ENCODE measurements around the gene RNF180. TPM values are rescaled to one million over a fixed set of nuclear protein-coding genes. Genes with fewer than 3 reads are reported as not detected.

RNF180 gene
- total and polyA plus RNA-seq, 2 of the 8 experiments (the other 6 are each of a cell fraction or from before 2014, with no cell fraction given): 0.39 to 2.3 TPM

DNA sequence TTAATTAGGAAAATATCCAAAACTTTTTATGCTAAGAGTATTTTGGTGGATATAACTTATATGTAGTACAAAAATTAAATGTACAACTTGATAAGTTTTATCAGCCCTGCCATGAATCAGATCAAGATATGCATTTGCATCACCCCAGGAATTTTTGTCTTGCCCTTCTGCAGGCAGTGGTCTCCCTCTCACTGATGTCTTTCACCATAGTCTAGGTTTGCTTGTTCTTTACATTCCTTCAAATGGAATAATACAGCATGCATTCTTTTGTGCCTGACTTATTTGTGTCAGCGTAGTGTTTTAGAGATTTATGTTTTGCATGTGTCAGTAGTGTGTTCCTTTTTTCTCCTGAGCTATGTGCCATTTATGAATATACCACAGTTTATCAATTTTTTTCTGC is 36.4 kb downstream of the RNF180 start:
- no peaks in the 10 kb centered on the region for H3K4me1 ChIP-seq (replicated peaks in 1 of 4; ENCODE audit: control insufficient read depth in 3 of 4, insufficient read depth in 4 of 4, low read length in 3 of 4)
- no peak overlapping the region for H2AFZ ChIP-seq (ENCODE audit: low read length)
- no peak overlapping the region for H4K8ac ChIP-seq (ENCODE audit: extremely low read depth, insufficient read depth, low read length)
- no peak overlapping the region for H3K9ac ChIP-seq (replicated peaks in 1 of 4; ENCODE audit: extremely low read depth in 1 of 4, low read depth in 3 of 4, low read length in 3 of 4)
- no peak overlapping the region for H2BK12ac ChIP-seq (ENCODE audit: low read depth, low read length)
- no peak overlapping the region for H2BK120ac ChIP-seq (replicated peaks; ENCODE audit: low read depth, low read length)
- H3K56ac ChIP-seq (replicated peaks; ENCODE audit: insufficient read length, low read depth, low read length): no peak overlapping the region
- H3K23me2 ChIP-seq (ENCODE audit: low read depth, low read length): no peaks in the 10 kb centered on the region
- no peak overlapping the region for H3K4me2 ChIP-seq (ENCODE audit: insufficient read depth in 1 of 2, low read depth in 2 of 2, low read length in 2 of 2)
- H3K14ac ChIP-seq (ENCODE audit: insufficient read length): no peak overlapping the region
- H3K79me1 ChIP-seq (ENCODE audit: low read depth, low read length): no peaks in the 10 kb centered on the region
- no peaks in the 10 kb centered on the region for H3K79me2 ChIP-seq (ENCODE audit: control insufficient read depth in 1 of 2, insufficient read depth in 2 of 2, low read length in 2 of 2)
- H2BK20ac ChIP-seq (ENCODE audit: low read length): no peak overlapping the region
- 95% methylated on average over 1 of the region's 1 CpG; no CpG with 5 or more reads in 1 of the 2 experiments for WGBS, 2 experiments (ENCODE audit: extremely low coverage in 1 of 2, insufficient coverage in 1 of 2, insufficient read length in 1 of 2, insufficient replicate concordance in 2 of 2, low coverage in 1 of 2, low lambda C conversion rate in 2 of 2, missing lambda C conversion rate in 1 of 2)
- H3K36me3 ChIP-seq (ENCODE audit: control insufficient read depth in 2 of 4, insufficient read depth in 4 of 4, low read length in 3 of 4): no peaks in the 10 kb centered on the region
- no peak overlapping the region for H4K91ac ChIP-seq (replicated peaks; ENCODE audit: insufficient read length, low read length)
- no peak overlapping the region for H3K23ac ChIP-seq (ENCODE audit: insufficient read length)
- ChIA-PET CTCF (ENCODE audit: partially characterized antibody) (no interaction called here), POLR2A (ENCODE audit: partially characterized antibody) (no interaction called here)
- H3K4me3 ChIP-seq (ENCODE audit: extremely low read depth in 1 of 4, insufficient read depth in 2 of 4, low read depth in 3 of 4, low read length in 4 of 4): no peak overlapping the region
- H3K4ac ChIP-seq (replicated peaks; ENCODE audit: insufficient read length, low read depth, low read length): no peak overlapping the region
- DNase-seq (ENCODE audit: low read depth in 1 of 2, low spot score in 2 of 2) (no peak), FAIRE-seq (no peak)
- H4K20me1 ChIP-seq (replicated peaks in 1 of 2; ENCODE audit: control insufficient read depth in 1 of 2, insufficient read depth in 2 of 2, low read length in 2 of 2): no peaks in the 10 kb centered on the region
- H2AK5ac ChIP-seq (ENCODE audit: low read depth, low read length): no peak overlapping the region
- H3K9me3 ChIP-seq (ENCODE audit: insufficient read depth in 2 of 2, low read depth in 1 of 2, low read length in 1 of 2): no peaks in the 10 kb centered on the region
- no peak overlapping the region for H2BK5ac ChIP-seq (ENCODE audit: low read depth, low read length)
- no peak overlapping the region for H3K27ac ChIP-seq (ENCODE audit: low read depth, low read length)
- no peak overlapping the region for H4K5ac ChIP-seq (ENCODE audit: insufficient read length, low read depth, low read length)
- TF ChIP-seq PHF8 (conservative IDR thresholded peaks at IDR 0.05; ENCODE audit: low read depth, low read length) (no peak), KDM1A (IDR thresholded peaks at IDR 0.05; ENCODE audit: borderline replicate concordance, low read length) (no peak), POU5F1 (IDR thresholded peaks at IDR 0.05; ENCODE audit: low read depth, low read length) (no peak), HDAC2 (IDR thresholded peaks at IDR 0.05; ENCODE audit: borderline replicate concordance in 1 of 2, low read depth in 2 of 2, low read length in 2 of 2) (no peak), YY1 (IDR thresholded peaks at IDR 0.05; ENCODE audit: low read depth, low read length) (no peak), CEBPB (IDR thresholded peaks at IDR 0.05; ENCODE audit: low read depth, low read length) (no peak), CREB1 (IDR thresholded peaks at IDR 0.05) (no peak)
- TF ChIP-seq, protein P1, sequence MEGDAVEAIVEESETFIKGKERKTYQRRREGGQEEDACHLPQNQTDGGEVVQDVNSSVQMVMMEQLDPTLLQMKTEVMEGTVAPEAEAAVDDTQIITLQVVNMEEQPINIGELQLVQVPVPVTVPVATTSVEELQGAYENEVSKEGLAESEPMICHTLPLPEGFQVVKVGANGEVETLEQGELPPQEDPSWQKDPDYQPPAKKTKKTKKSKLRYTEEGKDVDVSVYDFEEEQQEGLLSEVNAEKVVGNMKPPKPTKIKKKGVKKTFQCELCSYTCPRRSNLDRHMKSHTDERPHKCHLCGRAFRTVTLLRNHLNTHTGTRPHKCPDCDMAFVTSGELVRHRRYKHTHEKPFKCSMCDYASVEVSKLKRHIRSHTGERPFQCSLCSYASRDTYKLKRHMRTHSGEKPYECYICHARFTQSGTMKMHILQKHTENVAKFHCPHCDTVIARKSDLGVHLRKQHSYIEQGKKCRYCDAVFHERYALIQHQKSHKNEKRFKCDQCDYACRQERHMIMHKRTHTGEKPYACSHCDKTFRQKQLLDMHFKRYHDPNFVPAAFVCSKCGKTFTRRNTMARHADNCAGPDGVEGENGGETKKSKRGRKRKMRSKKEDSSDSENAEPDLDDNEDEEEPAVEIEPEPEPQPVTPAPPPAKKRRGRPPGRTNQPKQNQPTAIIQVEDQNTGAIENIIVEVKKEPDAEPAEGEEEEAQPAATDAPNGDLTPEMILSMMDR (IDR thresholded peaks at IDR 0.05; ENCODE audit: control extremely low read depth in 1 of 3, insufficient read depth in 1 of 3, low read depth in 1 of 3, low read length in 3 of 3): no peak
- H3K27me3 ChIP-seq (replicated peaks in 1 of 4; ENCODE audit: control insufficient read depth in 3 of 4, extremely low read depth in 1 of 4, insufficient read depth in 3 of 4, low read length in 3 of 4): no peaks in the 10 kb centered on the region
- no peak overlapping the region for H2BK15ac ChIP-seq (ENCODE audit: low read length)
- no peak overlapping the region for H3K18ac ChIP-seq (ENCODE audit: extremely low read depth, low read length)
